ENCODE data around the gene ZNF311.

ZNF311 gene

GRCh38 chr6:29021434-29021833 is 16.3 kb upstream of the ZNF311 start:
- no peak overlapping the region for H3K4me2 ChIP-seq (ENCODE audit: low read depth, low read length, poor library complexity, severe bottlenecking)
- no peak overlapping the region for H2AFZ ChIP-seq (ENCODE audit: low read length)
- H4K20me1 ChIP-seq (ENCODE audit: insufficient read depth, low read length, poor library complexity, severe bottlenecking) = no peaks in the 10 kb centered on the region
- H3K79me2 ChIP-seq (ENCODE audit: insufficient read depth, low read length) = no peaks in the 10 kb centered on the region
- H3K9me2 ChIP-seq (replicated peaks; ENCODE audit: low read depth, low read length) = no peaks in the 10 kb centered on the region
- no peaks in the 10 kb centered on the region for H3K4me1 ChIP-seq (ENCODE audit: insufficient read depth, low read length, poor library complexity, severe bottlenecking)
- H3K9me3 ChIP-seq (ENCODE audit: insufficient read depth, low read depth, low read length) = no peaks in the 10 kb centered on the region
- H3K36me3 ChIP-seq (ENCODE audit: insufficient read depth, low read length) = no peaks in the 10 kb centered on the region
- H3K4me3 ChIP-seq (ENCODE audit: low read length, poor library complexity, severe bottlenecking) = no peak overlapping the region
- TF ChIP-seq CTCF (conservative IDR thresholded peaks at IDR 0.05; ENCODE audit: low read length) (no peak), EZH2phosphoT487 (IDR thresholded peaks at IDR 0.05; ENCODE audit: borderline replicate concordance) (no peak)
- H3K27me3 ChIP-seq (ENCODE audit: insufficient read depth, low read length, poor library complexity, severe bottlenecking) = no peaks in the 10 kb centered on the region
- H3K9ac ChIP-seq (ENCODE audit: low read depth, low read length, poor library complexity, severe bottlenecking) = no peak overlapping the region
- no peaks in the 10 kb centered on the region for H3F3A ChIP-seq (ENCODE audit: low read depth)

GRCh38 chr6:29019629-29020028 is 14.5 kb upstream of the ZNF311 start:
- Histone ChIP-seq H3K27me3 (ENCODE audit: insufficient read depth, low read length, poor library complexity, severe bottlenecking) (no peaks in the 10 kb centered on the region), H3K4me3 (ENCODE audit: low read length, poor library complexity, severe bottlenecking) (no peak overlapping the region), H3K36me3 (ENCODE audit: insufficient read depth, low read length) (no peaks in the 10 kb centered on the region), H3K4me1 (ENCODE audit: insufficient read depth, low read length, poor library complexity, severe bottlenecking) (no peaks in the 10 kb centered on the region), H3K9me2 (replicated peaks; ENCODE audit: low read depth, low read length) (no peaks in the 10 kb centered on the region), H4K20me1 (ENCODE audit: insufficient read depth, low read length, poor library complexity, severe bottlenecking) (no peaks in the 10 kb centered on the region), H2AFZ (ENCODE audit: low read length) (no peak overlapping the region), H3K9ac (ENCODE audit: low read depth, low read length, poor library complexity, severe bottlenecking) (no peak overlapping the region), H3K79me2 (ENCODE audit: insufficient read depth, low read length) (no peaks in the 10 kb centered on the region), H3K9me3 (ENCODE audit: insufficient read depth, low read depth, low read length) (no peaks in the 10 kb centered on the region), H3K4me2 (ENCODE audit: low read depth, low read length, poor library complexity, severe bottlenecking) (no peak overlapping the region), H3F3A (ENCODE audit: low read depth) (no peaks in the 10 kb centered on the region)
- TF ChIP-seq EZH2phosphoT487 (IDR thresholded peaks at IDR 0.05; ENCODE audit: borderline replicate concordance) (no peak), CTCF (conservative IDR thresholded peaks at IDR 0.05; ENCODE audit: low read length) (no peak)

GRCh38 chr6:29017428-29017802 is 12.3 kb upstream of the ZNF311 start:
- TF ChIP-seq EZH2phosphoT487 (IDR thresholded peaks at IDR 0.05; ENCODE audit: borderline replicate concordance) (no peak), CTCF (conservative IDR thresholded peaks at IDR 0.05; ENCODE audit: low read length) (no peak)
- no peak overlapping the region for H3K4me2 ChIP-seq (ENCODE audit: low read depth, low read length, poor library complexity, severe bottlenecking)

More at GRCh38 chr6:29017428-29017802, 12.3 kb upstream of the ZNF311 start:
- Histone ChIP-seq H3F3A (ENCODE audit: low read depth) (no peaks in the 10 kb centered on the region), H3K27me3 (ENCODE audit: insufficient read depth, low read length, poor library complexity, severe bottlenecking) (no peaks in the 10 kb centered on the region), H2AFZ (ENCODE audit: low read length) (no peak overlapping the region), H3K36me3 (ENCODE audit: insufficient read depth, low read length) (no peaks in the 10 kb centered on the region), H3K9ac (ENCODE audit: low read depth, low read length, poor library complexity, severe bottlenecking) (no peak overlapping the region), H3K4me3 (ENCODE audit: low read length, poor library complexity, severe bottlenecking) (no peak overlapping the region), H4K20me1 (ENCODE audit: insufficient read depth, low read length, poor library complexity, severe bottlenecking) (no peaks in the 10 kb centered on the region), H3K4me1 (ENCODE audit: insufficient read depth, low read length, poor library complexity, severe bottlenecking) (no peaks in the 10 kb centered on the region), H3K9me3 (ENCODE audit: insufficient read depth, low read depth, low read length) (no peaks in the 10 kb centered on the region), H3K79me2 (ENCODE audit: insufficient read depth, low read length) (no peaks in the 10 kb centered on the region), H3K9me2 (replicated peaks; ENCODE audit: low read depth, low read length) (no peaks in the 10 kb centered on the region)
